Neuronal stem cell (in vitro differentiated cells): ENCODE results near the gene HMOX2.

Source experiments
- DNase-seq: peaks from one replicate; pipeline ENCODE4 v3.0.0-alpha.2; 2013; ENCODE audit warnings: low spot score
- H2AFZ ChIP-seq: one replicate; pipeline ENCODE4 v1.6.1; 2013; ENCODE audit warnings: mild to moderate bottlenecking, low read length, inconsistent platforms
- H2AK5ac ChIP-seq: 2 replicates; pipeline ENCODE4 v1.6.1; 2013; ENCODE audit warnings: low read depth, mild to moderate bottlenecking, inconsistent platforms, low read length, moderate library complexity, mixed read lengths
- H2BK120ac ChIP-seq: 2 replicates; pipeline ENCODE4 v1.6.1; 2013; ENCODE audit warnings: low read depth, mild to moderate bottlenecking, inconsistent platforms, low read length, moderate library complexity, mixed read lengths
- H2BK12ac ChIP-seq: one replicate; pipeline ENCODE4 v1.6.1; 2013; ENCODE audit warnings: low read length, inconsistent platforms
- H2BK15ac ChIP-seq: 2 replicates; pipeline ENCODE4 v1.6.1; 2013; ENCODE audit warnings: mild to moderate bottlenecking, low read length, inconsistent platforms, mixed read lengths
- H2BK5ac ChIP-seq: one replicate; pipeline ENCODE4 v1.6.1; 2013; ENCODE audit warnings: inconsistent platforms, mild to moderate bottlenecking, low read length, moderate library complexity
- H3K14ac ChIP-seq: one replicate; pipeline ENCODE4 v1.6.1; 2013; ENCODE audit warnings: low read length, inconsistent platforms
- H3K18ac ChIP-seq: 2 replicates; pipeline ENCODE4 v1.6.1; 2013; ENCODE audit warnings: low read length, inconsistent platforms
- H3K23ac ChIP-seq: 2 replicates; pipeline ENCODE4 v1.6.1; 2013; ENCODE audit warnings: low read depth, mild to moderate bottlenecking, mixed read lengths, low read length, inconsistent platforms; ENCODE audit not compliant: poor library complexity
- H3K27ac ChIP-seq: replicated peaks from 3 replicates; pipeline ENCODE4 v1.5.1; 2013; ENCODE audit warnings: low read length, inconsistent platforms
- H3K27me3 ChIP-seq, 3 experiments: 2 replicates each; pipeline ENCODE4 v1.6.1; 2013; ENCODE audit warnings: low read length in 3 of 3, mild to moderate bottlenecking in 2 of 3, inconsistent platforms in 1 of 3, low read depth in 1 of 3, mixed read lengths in 1 of 3, moderate library complexity in 1 of 3; ENCODE audit not compliant: control insufficient read depth in 3 of 3, insufficient read depth in 3 of 3
- H3K36me3 ChIP-seq, 2 donors: replicated peaks in 1 of 2; 2 replicates each; pipeline ENCODE4 v1.6.1; 2013; ENCODE audit warnings: low read length in 2 of 2; ENCODE audit not compliant: control insufficient read depth in 2 of 2, insufficient read depth in 2 of 2
- H3K4ac ChIP-seq: 2 replicates; pipeline ENCODE4 v1.6.1; 2013; ENCODE audit warnings: inconsistent platforms, mild to moderate bottlenecking, low read length, moderate library complexity
- H3K4me1 ChIP-seq, 2 donors: 1 replicate in 1 of 2; 2 replicates in 1 of 2; pipeline ENCODE4 v1.6.1; 2013; ENCODE audit warnings: low read length in 2 of 2, low read depth in 1 of 2; ENCODE audit not compliant: control insufficient read depth in 2 of 2, insufficient read depth in 1 of 2
- H3K4me2 ChIP-seq: one replicate; pipeline ENCODE4 v1.6.1; 2013; ENCODE audit warnings: mild to moderate bottlenecking, low read length, inconsistent platforms; ENCODE audit not compliant: insufficient read depth, poor library complexity, severe bottlenecking
- H3K4me3 ChIP-seq, 2 donors: 2 replicates each; pipeline ENCODE4 v1.5.1; 2013; ENCODE audit warnings: low read length in 2 of 2, mild to moderate bottlenecking in 2 of 2, inconsistent platforms in 1 of 2, moderate library complexity in 1 of 2
- H3K79me1 ChIP-seq: one replicate; pipeline ENCODE4 v1.6.1; 2013; ENCODE audit warnings: low read depth, mild to moderate bottlenecking, inconsistent platforms, low read length, moderate library complexity
- H3K9ac ChIP-seq: one replicate; pipeline ENCODE4 v1.6.1; 2013; ENCODE audit warnings: mild to moderate bottlenecking, low read depth, low read length, inconsistent platforms; ENCODE audit not compliant: poor library complexity
- H3K9me3 ChIP-seq, 2 donors: replicated peaks in 1 of 2; 2 replicates each; pipeline versions ENCODE3 to v1.6.1; 2013; ENCODE audit warnings: low read length in 2 of 2, mild to moderate bottlenecking in 2 of 2, inconsistent platforms in 1 of 2, low read depth in 1 of 2, mixed read lengths in 1 of 2, moderate library complexity in 1 of 2; ENCODE audit not compliant: control insufficient read depth in 2 of 2, insufficient read depth in 1 of 2
- H4K8ac ChIP-seq: one replicate; pipeline ENCODE4 v1.6.1; 2013; ENCODE audit warnings: low read depth, mild to moderate bottlenecking, inconsistent platforms, low read length, moderate library complexity
- H4K91ac ChIP-seq: one replicate; pipeline ENCODE4 v1.6.1; 2013; ENCODE audit warnings: low read length, low read depth, mild to moderate bottlenecking, inconsistent platforms; ENCODE audit not compliant: poor library complexity
- WGBS, 2 donors: extraction: QIAGEN DNeasy Blood & Tissue Kit; methylation state at CpG; one replicate each; pipeline ENCODE4 v1.1.7; 2013; ENCODE audit warnings: missing lambda C conversion rate in 2 of 2, mixed read lengths in 1 of 2; ENCODE audit not compliant: insufficient read length in 2 of 2, insufficient replicate concordance in 1 of 2; ENCODE audit errors: extremely low coverage in 2 of 2; 5-methylcytosine and 5-hydroxymethylcytosine counted together

The HMOX2 gene

GRCh38 chr16:4535627-4536108 is 59.5 kb downstream of the HMOX2 start:
- WGBS, 2 donors = no CpG with 5 or more reads among the region's 7 CpGs
- no peak overlapping the region for H4K91ac ChIP-seq
- no peak overlapping the region for H2BK12ac ChIP-seq
- no peak overlapping the region for H3K4ac ChIP-seq
- peak overlapping the region in 1 of 2 donors; percentile 7 for H3K4me3 ChIP-seq
- H3K9me3 ChIP-seq = peaks cover 6 to 20% of the 10 kb centered on the region in 2 donors
- no peak overlapping the region for H2BK15ac ChIP-seq
- no peak overlapping the region for H3K14ac ChIP-seq
- peak overlapping the region; percentile 17 for H3K23ac ChIP-seq
- peak overlapping the region; percentile 59 for H3K18ac ChIP-seq
- H2BK120ac ChIP-seq = no peak overlapping the region
- no peak overlapping the region for H3K27ac ChIP-seq
- peak overlapping the region; percentile 65 for H2AK5ac ChIP-seq
- peaks cover 6 to 8% of the 10 kb centered on the region in 2 donors for H3K4me1 ChIP-seq
- no peak overlapping the region for H4K8ac ChIP-seq
- H2BK5ac ChIP-seq = no peak overlapping the region
- H3K4me2 ChIP-seq = no peak overlapping the region
- peaks cover 16 to 47% of the 10 kb centered on the region in 2 donors for H3K36me3 ChIP-seq
- H3K27me3 ChIP-seq = no peaks in the 10 kb centered on the region
- no peak overlapping the region for H2AFZ ChIP-seq
- DNase-seq = no peak
- peaks cover 10% of the 10 kb centered on the region for H3K79me1 ChIP-seq
- H3K9ac ChIP-seq = peak overlapping the region; percentile 75

GRCh38 chr16:4536391-4537106 is 60.4 kb downstream of the HMOX2 start:
- H3K4me2 ChIP-seq = no peak overlapping the region
- H3K14ac ChIP-seq = no peak overlapping the region
- no peak overlapping the region for H3K4ac ChIP-seq
- no peak overlapping the region for H3K9ac ChIP-seq
- no peak overlapping the region for H2AFZ ChIP-seq
- no peaks in the 10 kb centered on the region for H3K27me3 ChIP-seq
- no peak overlapping the region for H4K91ac ChIP-seq
- H3K4me3 ChIP-seq = peak overlapping the region in 1 of 2 donors; percentile 92
- H2BK12ac ChIP-seq = no peak overlapping the region
- H3K27ac ChIP-seq = no peak overlapping the region
- H2BK15ac ChIP-seq = no peak overlapping the region
- peaks cover 6 to 20% of the 10 kb centered on the region in 2 donors for H3K9me3 ChIP-seq
- peaks cover 14 to 46% of the 10 kb centered on the region in 2 donors for H3K36me3 ChIP-seq
- H4K8ac ChIP-seq = no peak overlapping the region
- H2BK5ac ChIP-seq = no peak overlapping the region
- DNase-seq = no peak
- WGBS, 2 donors = no CpG with 5 or more reads among the region's 15 CpGs
- no peak overlapping the region for H3K18ac ChIP-seq
- H3K79me1 ChIP-seq = peaks cover 10% of the 10 kb centered on the region
- no peak overlapping the region for H2BK120ac ChIP-seq
- H3K4me1 ChIP-seq = peaks cover 6 to 8% of the 10 kb centered on the region in 2 donors
- no peak overlapping the region for H3K23ac ChIP-seq
- no peak overlapping the region for H2AK5ac ChIP-seq

- Histone ChIP-seq H2AK5ac (peak overlapping the region; percentile 97), H3K18ac (peak overlapping the region; percentile 96), H4K91ac (no peak overlapping the region), H3K79me1 (peaks cover 6% of the 10 kb centered on the region), H4K8ac (no peak overlapping the region), H3K4me3 (peak overlapping the region; percentile 92 to 94), H3K36me3 (peaks cover 9 to 35% of the 10 kb centered on the region in 2 donors), H3K4me2 (peak overlapping the region; percentile 93), H2BK120ac (peak overlapping the region; percentile 83), H2BK12ac (no peak overlapping the region), H3K4ac (no peak overlapping the region), H3K14ac (peak overlapping the region; percentile 75), H3K9ac (peak overlapping the region; percentile 97), H3K27ac (no peak overlapping the region), H2AFZ (peak overlapping the region; percentile 100), H3K23ac (peak overlapping the region; percentile 62), H2BK5ac (peak overlapping the region; percentile 84), H3K9me3 (peaks cover 6 to 17% of the 10 kb centered on the region in 2 donors), H2BK15ac (peak overlapping the region; percentile 31), H3K27me3 (no peaks in the 10 kb centered on the region), H3K4me1 (peaks cover 6 to 8% of the 10 kb centered on the region in 2 donors)
- WGBS, 2 donors = no CpG with 5 or more reads among the region's 75 CpGs
- no peak for DNase-seq
Measured at GRCh38 chr16:4537376-4538343, 61.5 kb downstream of the HMOX2 start.
